H1 (cell line): ENCODE data around the gene R3HDM4.

Source experiments
- ASH2L ChIP-seq: fragments of 200-600, 300-600 bp; sonication (generic); IDR thresholded peaks from one replicate; pipeline ENCODE4 v1.7.1; 2017; ENCODE audit warnings: low read length
- BACH1 ChIP-seq: IDR thresholded peaks from 2 replicates; pipeline ENCODE4 v1.6.1; 2012; ENCODE audit warnings: low read length, improper control_type of control experiment
- CEBPB ChIP-seq: IDR thresholded peaks from 2 replicates; pipeline ENCODE4 v1.6.1; 2012; ENCODE audit warnings: low read depth, low read length
- EZH2 ChIP-seq: fragments of 200-600 bp; sonication (generic); IDR thresholded peaks from 2 replicates; pipeline ENCODE4 v1.7.1; 2012; ENCODE audit warnings: low read depth, mild to moderate bottlenecking, moderate library complexity, low read length, inconsistent platforms; ENCODE audit not compliant: severe bottlenecking
- RFX5 ChIP-seq: IDR thresholded peaks from 2 replicates; pipeline ENCODE4 v1.6.1; 2011; ENCODE audit warnings: low read depth, low read length, improper control_type of control experiment, borderline replicate concordance
- SP1 ChIP-seq: IDR thresholded peaks from 2 replicates; pipeline ENCODE4 v1.6.1; 2011; ENCODE audit warnings: low read depth, low read length
- TF ChIP-seq, protein P1 (sequence below), 3 experiments: IDR thresholded peaks; 1 replicate in 2 of 3; 2 replicates in 1 of 3; pipeline versions ENCODE4 v1.5.1 to v1.6.1; 2011; ENCODE audit warnings: low read length in 3 of 3, mild to moderate bottlenecking in 3 of 3, inconsistent platforms in 2 of 3, low read depth in 1 of 3, moderate library complexity in 1 of 3; ENCODE audit not compliant: insufficient read depth in 1 of 3; ENCODE audit errors: control extremely low read depth in 1 of 3

GRCh38 chr19:875265-875879, 37.6 kb downstream of the R3HDM4 start:
- TF ChIP-seq SP1 (no peak), CEBPB (no peak), EZH2 (no peak), RFX5 (no peak), ASH2L (no peak), BACH1 (no peak)
- TF ChIP-seq, protein P1, sequence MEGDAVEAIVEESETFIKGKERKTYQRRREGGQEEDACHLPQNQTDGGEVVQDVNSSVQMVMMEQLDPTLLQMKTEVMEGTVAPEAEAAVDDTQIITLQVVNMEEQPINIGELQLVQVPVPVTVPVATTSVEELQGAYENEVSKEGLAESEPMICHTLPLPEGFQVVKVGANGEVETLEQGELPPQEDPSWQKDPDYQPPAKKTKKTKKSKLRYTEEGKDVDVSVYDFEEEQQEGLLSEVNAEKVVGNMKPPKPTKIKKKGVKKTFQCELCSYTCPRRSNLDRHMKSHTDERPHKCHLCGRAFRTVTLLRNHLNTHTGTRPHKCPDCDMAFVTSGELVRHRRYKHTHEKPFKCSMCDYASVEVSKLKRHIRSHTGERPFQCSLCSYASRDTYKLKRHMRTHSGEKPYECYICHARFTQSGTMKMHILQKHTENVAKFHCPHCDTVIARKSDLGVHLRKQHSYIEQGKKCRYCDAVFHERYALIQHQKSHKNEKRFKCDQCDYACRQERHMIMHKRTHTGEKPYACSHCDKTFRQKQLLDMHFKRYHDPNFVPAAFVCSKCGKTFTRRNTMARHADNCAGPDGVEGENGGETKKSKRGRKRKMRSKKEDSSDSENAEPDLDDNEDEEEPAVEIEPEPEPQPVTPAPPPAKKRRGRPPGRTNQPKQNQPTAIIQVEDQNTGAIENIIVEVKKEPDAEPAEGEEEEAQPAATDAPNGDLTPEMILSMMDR (IDR thresholded peaks at IDR 0.05; ENCODE audit: control extremely low read depth in 1 of 3, insufficient read depth in 1 of 3, low read depth in 1 of 3, low read length in 3 of 3), result peak; percentile 27 to 51 (median 29)
